Measurements from ENCODE around the gene MRPL28. TPM values are rescaled to one million over a fixed set of nuclear protein-coding genes. Genes with fewer than 3 reads are reported as not detected.

The MRPL28 gene
- total RNA-seq, 1 experiment from 2014 or later = 61.4 TPM

GRCh38 chr16:354971-355461 lies 15.3 kb downstream of the MRPL28 start:
- Histone ChIP-seq H3K27me3 (ENCODE audit: insufficient read depth, low read length) (no peaks in the 10 kb centered on the region), H3K9ac (ENCODE audit: low read length) (no peak overlapping the region), H3K4me1 (ENCODE audit: control insufficient read depth in 1 of 2, insufficient read depth in 2 of 2, low read length in 2 of 2) (peaks cover 2 to 7% of the 10 kb centered on the region in 2 experiments; a peak in 1 of 4 replicates), H3K4me2 (ENCODE audit: low read length) (no peak overlapping the region), H3K4me3 (replicated peaks in 1 of 2; ENCODE audit: low read depth in 1 of 2, low read length in 2 of 2) (no peak overlapping the region), H3K79me2 (ENCODE audit: insufficient read depth, low read length) (peaks cover 17% of the 10 kb centered on the region), H3K9me3 (ENCODE audit: control insufficient read depth in 1 of 2, insufficient read depth in 1 of 2, low read depth in 1 of 2, low read length in 2 of 2) (no peaks in the 10 kb centered on the region), H2AFZ (ENCODE audit: low read depth, low read length, poor library complexity, severe bottlenecking) (no peak overlapping the region), H3K9me2 (ENCODE audit: insufficient read depth) (no peaks in the 10 kb centered on the region), H4K20me1 (ENCODE audit: insufficient read depth) (no peaks in the 10 kb centered on the region), H3K27ac (ENCODE audit: low read depth, low read length) (no peak overlapping the region), H3K36me3 (ENCODE audit: control insufficient read depth in 1 of 2, insufficient read depth in 2 of 2, low read length in 2 of 2) (0 out of 4 replicates have a peak, but pooled peaks cover 0 to 4% of the 10 kb centered on the region in 2 experiments)
- no TSS peak for BruUV-seq (replicated peaks)
- ChIA-PET RAD21 (ENCODE audit: low non-redundant PET in 1 of 2, low total read pairs in 2 of 2, uncharacterized antibody in 2 of 2, unreplicated experiment in 2 of 2) (no interaction called here), POLR2A (no interaction called here), CTCF (no interaction called here)
- TF ChIP-seq YY1 (IDR thresholded peaks at IDR 0.05; ENCODE audit: extremely low read depth, insufficient replicate concordance, low read depth, low read length) = no peak
- TF ChIP-seq CEBPB (IDR thresholded peaks at IDR 0.05; ENCODE audit: low read depth) = no peak
- TF ChIP-seq EGR1 (IDR thresholded peaks at IDR 0.05; ENCODE audit: low read depth) = no peak
- TF ChIP-seq ELF1 (IDR thresholded peaks at IDR 0.05; ENCODE audit: borderline replicate concordance, low read depth) = no peak
- no peak for TF ChIP-seq ZBTB33 (IDR thresholded peaks at IDR 0.05; ENCODE audit: extremely low read depth, insufficient replicate concordance, low read length)
- TF ChIP-seq POLR2A (IDR thresholded peaks at IDR 0.05; ENCODE audit: borderline replicate concordance, extremely low read depth, insufficient read depth, insufficient read length) = no peak
- no peak for TF ChIP-seq FOSL1 (IDR thresholded peaks at IDR 0.05; ENCODE audit: low read depth)
- no peak for TF ChIP-seq SIN3A (IDR thresholded peaks at IDR 0.05; ENCODE audit: low read depth)
- TF ChIP-seq JUND (IDR thresholded peaks at IDR 0.05) = no peak
- intact Hi-C loops (cut with micrococcal nuclease) = loop anchor here (5.0 kb wide), 1 partner anchor 128 kb away; the partner anchor contains the start of gene LUC7L
- DNase-seq (ENCODE audit: low read depth, low spot score) = no peak
- ATAC-seq = no peak

Measured in HCT116 (cell line).